BJ (cell line): Measurements from ENCODE around the gene ZFP36. TPM values are rescaled to one million over a fixed set of nuclear protein-coding genes. Genes with fewer than 3 reads are reported as not detected.
A peak's percentile ranks its signal among the peaks of the same experiment; 100 is the strongest.

Experiments
- CTCF ChIA-PET: fragments of 350-600 bp; formaldehyde crosslinking; extraction: SDS; loops from one replicate; lab custom pipeline; 2021; ENCODE audit warnings: antibody characterized with exemption, inconsistent platforms; lab: Yijun Ruan, JAX
- POLR2A ChIA-PET: fragments of 300-600 bp; sonication (Branson Sonifier 250); formaldehyde crosslinking; extraction: SDS; loops from one replicate; lab custom pipeline; 2021; ENCODE audit warnings: antibody characterized with exemption; lab: Charles Lee
- DNase-seq: peaks from one replicate; pipeline ENCODE4 v3.0.0-alpha.2; 2011; ENCODE audit warnings: low read depth
- H3K27me3 ChIP-seq: 2 replicates; pipeline ENCODE4 v1.6.0; 2011; ENCODE audit warnings: low read length; ENCODE audit not compliant: control insufficient read depth, insufficient read depth
- H3K36me3 ChIP-seq: 2 replicates; pipeline ENCODE4 v1.5.1; 2011; ENCODE audit warnings: low read length; ENCODE audit not compliant: control insufficient read depth, insufficient read depth
- H3K4me3 ChIP-seq: 2 replicates; pipeline ENCODE4 v1.5.1; 2011; ENCODE audit warnings: low read depth, mild to moderate bottlenecking, control low read depth, low read length
- CTCF ChIP-seq: IDR thresholded peaks from 2 replicates; pipeline ENCODE4 v1.5.1; 2011; ENCODE audit warnings: low read depth, mild to moderate bottlenecking, control low read depth, inconsistent platforms, low read length, moderate library complexity; ENCODE audit not compliant: insufficient read depth
- polyA plus RNA-seq: library from polyadenylated mRNA; depleted of rRNA; stranded (reverse); fragments of >200 nt; gene quantifications from 2 replicates; pipeline ENCODE4 v1.2.3, GENCODE V29; 2011

Gene ZFP36
- polyA plus RNA-seq, 1 experiment = 9.5 TPM

- POLR2A ChIA-PET = interaction anchor here (1.0 kb wide), 1 partner anchor 32 kb away, joined by 4 read pairs; the partner anchor contains the start of gene RPS16
- peak; percentile 99 for DNase-seq
- Histone ChIP-seq H3K36me3 (peaks cover 8% of the 10 kb centered on the region), H3K4me3 (peak overlapping the region; percentile 40), H3K27me3 (no peaks in the 10 kb centered on the region)
- TF ChIP-seq CTCF = no peak
- CTCF ChIA-PET = interaction anchor here (0.6 to 1.7 kb wide), 7 partner anchors 8 to 283 kb away, joined by 3 to 5 read pairs (median 3); partner anchors contain the start of gene PLEKHG2
These were observed 3.0 kb upstream of the ZFP36 start for GRCh38 chr19:39403331-39404312.

- DNase-seq = no peak
- CTCF ChIA-PET = interaction anchor here (0.6 kb wide), 1 partner anchor 70 kb away, joined by 3 read pairs; no protein-coding TSS in a partner anchor
- no peak overlapping the region for H3K4me3 ChIP-seq
These were observed 1.2 kb upstream of the ZFP36 start for GRCh38 chr19:39405261-39405957.

GRCh38 chr19:39405958-39406655, 540 bp upstream of the ZFP36 start:
- Histone ChIP-seq H3K4me3 (peak overlapping the region; percentile 86), H3K27me3 (no peaks in the 10 kb centered on the region), H3K36me3 (peaks cover 10% of the 10 kb centered on the region)
- no peak for DNase-seq
- ChIA-PET CTCF (interaction anchor here (3.7 kb wide), 1 partner anchor 9 kb away, joined by 48 read pairs; no protein-coding TSS in a partner anchor), POLR2A (interaction anchor here (0.6 to 1.0 kb wide), 3 partner anchors 15 to 123 kb away, joined by 3 to 5 read pairs (median 5); partner anchors contain the start of genes MED29 and PAF1)
- no peak for TF ChIP-seq CTCF

More at GRCh38 chr19:39405261-39405957, 1.2 kb upstream of the ZFP36 start:
- POLR2A ChIA-PET = no interaction called here
- peaks cover 10% of the 10 kb centered on the region for H3K36me3 ChIP-seq
- no peak for TF ChIP-seq CTCF
- no peaks in the 10 kb centered on the region for H3K27me3 ChIP-seq

- no peak for DNase-seq
- POLR2A ChIA-PET = no interaction called here
- H3K27me3 ChIP-seq = no peaks in the 10 kb centered on the region
- CTCF ChIA-PET = interaction anchor here (3.7 kb wide), 1 partner anchor 10 kb away, joined by 48 read pairs; no protein-coding TSS in a partner anchor
- TF ChIP-seq CTCF = no peak
- peaks cover 10% of the 10 kb centered on the region for H3K36me3 ChIP-seq
- peak overlapping the region; percentile 86 for H3K4me3 ChIP-seq
These were observed 688 bp downstream of the ZFP36 start for GRCh38 chr19:39407410-39407659.
